ENCODE data around the gene RAI1. TPM values are rescaled to one million over a fixed set of nuclear protein-coding genes. Genes with fewer than 3 reads are reported as not detected.
A peak's percentile ranks its signal among the peaks of the same experiment; 100 is the strongest.

The RAI1 gene
- total and polyA plus RNA-seq, 2 of the 13 experiments (the other 11 are each of a cell fraction or from before 2014, with no cell fraction given) = 3.4 to 5.2 TPM

DNA sequence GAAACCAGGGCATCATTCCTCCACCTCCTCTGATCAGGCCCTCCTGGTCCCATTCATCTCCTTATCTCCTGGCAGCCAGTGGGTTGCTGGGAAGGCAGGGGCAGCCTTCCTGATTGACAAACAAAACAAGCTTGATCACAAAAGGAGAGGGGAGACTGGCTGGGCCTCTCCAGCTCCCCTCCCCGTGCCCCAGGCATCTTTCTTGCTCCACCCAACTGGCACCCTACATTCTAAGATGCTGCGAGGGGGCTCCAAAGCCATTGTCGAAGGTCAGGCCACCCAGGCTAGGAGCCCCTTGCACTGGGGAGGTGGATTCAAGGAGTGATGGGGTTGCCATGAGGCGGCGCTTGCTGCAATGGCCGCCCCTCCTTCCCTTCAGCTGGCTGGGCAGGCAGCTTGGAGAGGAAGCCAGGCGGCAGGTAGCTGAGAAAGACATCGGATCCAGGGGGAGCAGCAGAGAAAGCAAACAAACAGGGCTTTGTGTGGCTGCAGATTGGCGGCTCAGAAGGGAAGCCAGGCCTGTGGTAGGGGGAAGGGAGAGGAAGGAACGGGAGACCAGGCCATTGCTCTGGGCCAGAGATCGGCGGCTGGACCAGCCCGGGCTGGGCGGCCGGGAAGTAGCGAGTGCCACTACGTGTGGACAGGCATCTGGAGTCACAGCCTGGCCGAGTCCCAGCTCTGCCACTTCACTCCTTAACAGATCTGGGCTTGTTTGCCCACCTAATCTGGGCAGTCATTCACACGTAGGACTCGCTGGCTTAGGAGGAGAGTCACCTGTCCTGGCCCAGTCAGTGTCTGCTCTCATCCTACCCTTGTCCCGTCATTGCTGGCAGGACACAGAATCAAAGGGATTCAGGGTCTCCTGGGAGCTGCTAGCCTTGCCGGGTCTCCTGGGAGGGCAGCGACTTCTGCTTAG is 12.3 kb downstream of the RAI1 start (continued):
- TF ChIP-seq ISX (CRISPR knock-in tag; conservative IDR thresholded peaks at IDR 0.05) (no peak), GRHL1 (CRISPR knock-in tag; conservative IDR thresholded peaks at IDR 0.05) (no peak), ZNF773 (CRISPR knock-in tag; IDR thresholded peaks at IDR 0.05; ENCODE audit: borderline replicate concordance) (no peak), ADNP (CRISPR knock-in tag; IDR thresholded peaks at IDR 0.05) (no peak), ZNF44 (CRISPR knock-in tag; IDR thresholded peaks at IDR 0.05) (no peak), DR1 (CRISPR knock-in tag; IDR thresholded peaks at IDR 0.05) (peak; percentile 49; the same call in 1 of the 2 replicates), ELF1 (CRISPR knock-in tag; IDR thresholded peaks at IDR 0.05) (no peak), POLR2A (IDR thresholded peaks at IDR 0.05; ENCODE audit: insufficient read depth in 1 of 2, low read depth in 2 of 2, low read length in 2 of 2) (peak in 1 of 2 experiments; percentile 57; a peak in 1 of 4 replicates), TAF1 (CRISPR knock-in tag; IDR thresholded peaks at IDR 0.05) (peak; percentile 61), ZNF652 (CRISPR knock-in tag; IDR thresholded peaks at IDR 0.05; ENCODE audit: borderline replicate concordance, low read depth) (peak; percentile 52; the same call in 1 of the 2 replicates), ZNF644 (CRISPR knock-in tag; IDR thresholded peaks at IDR 0.05; ENCODE audit: low read depth) (no peak), ARNT (IDR thresholded peaks at IDR 0.05) (no peak), POLR2AphosphoS5 (IDR thresholded peaks at IDR 0.05; ENCODE audit: low read depth, low read length) (no peak), CBFB (CRISPR knock-in tag; IDR thresholded peaks at IDR 0.05) (no peak)
- TF ChIP-seq, protein P1, sequence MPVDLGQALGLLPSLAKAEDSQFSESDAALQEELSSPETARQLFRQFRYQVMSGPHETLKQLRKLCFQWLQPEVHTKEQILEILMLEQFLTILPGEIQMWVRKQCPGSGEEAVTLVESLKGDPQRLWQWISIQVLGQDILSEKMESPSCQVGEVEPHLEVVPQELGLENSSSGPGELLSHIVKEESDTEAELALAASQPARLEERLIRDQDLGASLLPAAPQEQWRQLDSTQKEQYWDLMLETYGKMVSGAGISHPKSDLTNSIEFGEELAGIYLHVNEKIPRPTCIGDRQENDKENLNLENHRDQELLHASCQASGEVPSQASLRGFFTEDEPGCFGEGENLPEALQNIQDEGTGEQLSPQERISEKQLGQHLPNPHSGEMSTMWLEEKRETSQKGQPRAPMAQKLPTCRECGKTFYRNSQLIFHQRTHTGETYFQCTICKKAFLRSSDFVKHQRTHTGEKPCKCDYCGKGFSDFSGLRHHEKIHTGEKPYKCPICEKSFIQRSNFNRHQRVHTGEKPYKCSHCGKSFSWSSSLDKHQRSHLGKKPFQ (CRISPR knock-in tag; IDR thresholded peaks at IDR 0.05; ENCODE audit: insufficient replicate concordance) = no peak
- TF ChIP-seq, protein P2, sequence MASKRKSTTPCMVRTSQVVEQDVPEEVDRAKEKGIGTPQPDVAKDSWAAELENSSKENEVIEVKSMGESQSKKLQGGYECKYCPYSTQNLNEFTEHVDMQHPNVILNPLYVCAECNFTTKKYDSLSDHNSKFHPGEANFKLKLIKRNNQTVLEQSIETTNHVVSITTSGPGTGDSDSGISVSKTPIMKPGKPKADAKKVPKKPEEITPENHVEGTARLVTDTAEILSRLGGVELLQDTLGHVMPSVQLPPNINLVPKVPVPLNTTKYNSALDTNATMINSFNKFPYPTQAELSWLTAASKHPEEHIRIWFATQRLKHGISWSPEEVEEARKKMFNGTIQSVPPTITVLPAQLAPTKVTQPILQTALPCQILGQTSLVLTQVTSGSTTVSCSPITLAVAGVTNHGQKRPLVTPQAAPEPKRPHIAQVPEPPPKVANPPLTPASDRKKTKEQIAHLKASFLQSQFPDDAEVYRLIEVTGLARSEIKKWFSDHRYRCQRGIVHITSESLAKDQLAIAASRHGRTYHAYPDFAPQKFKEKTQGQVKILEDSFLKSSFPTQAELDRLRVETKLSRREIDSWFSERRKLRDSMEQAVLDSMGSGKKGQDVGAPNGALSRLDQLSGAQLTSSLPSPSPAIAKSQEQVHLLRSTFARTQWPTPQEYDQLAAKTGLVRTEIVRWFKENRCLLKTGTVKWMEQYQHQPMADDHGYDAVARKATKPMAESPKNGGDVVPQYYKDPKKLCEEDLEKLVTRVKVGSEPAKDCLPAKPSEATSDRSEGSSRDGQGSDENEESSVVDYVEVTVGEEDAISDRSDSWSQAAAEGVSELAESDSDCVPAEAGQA (IDR thresholded peaks at IDR 0.05; ENCODE audit: low read depth) = no peak
- TF ChIP-seq, protein P2 (CRISPR knock-in tag; IDR thresholded peaks at IDR 0.05; ENCODE audit: borderline replicate concordance) = no peak
- TF ChIP-seq, protein P3, sequence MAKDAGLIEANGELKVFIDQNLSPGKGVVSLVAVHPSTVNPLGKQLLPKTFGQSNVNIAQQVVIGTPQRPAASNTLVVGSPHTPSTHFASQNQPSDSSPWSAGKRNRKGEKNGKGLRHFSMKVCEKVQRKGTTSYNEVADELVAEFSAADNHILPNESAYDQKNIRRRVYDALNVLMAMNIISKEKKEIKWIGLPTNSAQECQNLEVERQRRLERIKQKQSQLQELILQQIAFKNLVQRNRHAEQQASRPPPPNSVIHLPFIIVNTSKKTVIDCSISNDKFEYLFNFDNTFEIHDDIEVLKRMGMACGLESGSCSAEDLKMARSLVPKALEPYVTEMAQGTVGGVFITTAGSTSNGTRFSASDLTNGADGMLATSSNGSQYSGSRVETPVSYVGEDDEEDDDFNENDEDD (CRISPR knock-in tag; IDR thresholded peaks at IDR 0.05; ENCODE audit: borderline replicate concordance) = peak; percentile 18; the same call in 1 of the 2 replicates

All from HepG2 (cell line).